DLD1 (cell line): ENCODE data around the gene GYS1.
"Not testable (repeated sequence)": the region's sequence is repeated elsewhere in the genome, so short reads cannot be mapped to it uniquely, and the experiment has no call there.

Experiments
- in situ Hi-C: cut with HindIII; loops from 2 replicates; pipeline ENCODE4 v1.10.0; 2017; ENCODE audit warnings: low sequenced_read_pairs

GYS1 gene

DNA sequence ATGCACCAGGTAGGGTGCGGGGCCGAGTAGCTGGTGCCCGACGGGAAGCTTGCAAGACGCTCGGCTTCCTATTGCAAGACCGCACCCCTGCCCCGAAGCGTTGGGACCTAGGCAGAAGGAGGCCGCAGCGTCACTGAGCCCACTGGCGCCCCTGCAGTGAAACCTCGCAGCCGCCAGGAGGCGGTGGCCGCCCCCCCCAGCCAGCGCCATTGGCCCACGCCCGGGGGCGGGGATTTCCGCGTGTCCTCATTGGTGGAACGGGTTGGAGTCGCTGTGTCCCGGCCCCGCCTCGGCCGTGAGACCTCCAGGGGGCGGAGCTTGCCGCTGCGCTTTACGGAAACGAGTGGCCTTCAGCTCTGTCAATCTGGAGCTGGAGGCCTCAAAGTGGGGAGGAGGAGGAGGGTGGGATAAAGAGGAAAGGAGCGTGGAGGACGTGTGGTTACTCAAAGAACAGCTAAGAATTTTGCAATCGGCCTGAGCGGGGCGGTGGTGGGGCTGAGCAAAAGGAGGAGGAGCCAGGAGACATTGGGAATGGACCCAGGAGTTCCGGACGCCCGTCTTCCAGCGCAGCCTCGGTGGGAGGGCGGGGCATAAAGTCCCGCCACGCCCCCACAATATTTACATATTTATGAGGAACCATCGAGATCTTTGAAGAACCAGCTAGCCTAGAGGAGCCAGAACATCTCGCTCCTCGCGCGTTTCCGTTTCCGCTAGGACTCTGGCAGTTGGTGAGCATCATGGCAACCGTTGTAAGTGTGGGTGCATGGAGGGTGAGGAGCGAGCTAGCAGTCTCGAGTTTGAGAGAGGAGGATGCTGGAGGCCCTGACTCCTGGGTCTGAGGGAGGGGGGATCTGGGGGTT is at the start of gene GYS1, which contains the start of gene RUVBL2:
Gene GYS1 (minus strand): TSS at position 135 of the 860 bp plus-strand sequence. CDS start 197 bp downstream, outside the sequence.
Gene RUVBL2 (plus strand): TSS at position 713 of the 860 bp plus-strand sequence. CDS start 25 bp downstream, at position 738.
- in situ Hi-C loops: no loop called here

GRCh38 chr19:49042666-49043065 is 49.6 kb upstream of the GYS1 start:
- in situ Hi-C loops: not testable (repeated sequence)

- in situ Hi-C loops: no loop called here
These were observed 49.1 kb upstream of the GYS1 start for GRCh38 chr19:49042177-49042576.

GRCh38 chr19:49039736-49040135 is 46.6 kb upstream of the GYS1 start:
- in situ Hi-C loops: not testable (repeated sequence)

DNA sequence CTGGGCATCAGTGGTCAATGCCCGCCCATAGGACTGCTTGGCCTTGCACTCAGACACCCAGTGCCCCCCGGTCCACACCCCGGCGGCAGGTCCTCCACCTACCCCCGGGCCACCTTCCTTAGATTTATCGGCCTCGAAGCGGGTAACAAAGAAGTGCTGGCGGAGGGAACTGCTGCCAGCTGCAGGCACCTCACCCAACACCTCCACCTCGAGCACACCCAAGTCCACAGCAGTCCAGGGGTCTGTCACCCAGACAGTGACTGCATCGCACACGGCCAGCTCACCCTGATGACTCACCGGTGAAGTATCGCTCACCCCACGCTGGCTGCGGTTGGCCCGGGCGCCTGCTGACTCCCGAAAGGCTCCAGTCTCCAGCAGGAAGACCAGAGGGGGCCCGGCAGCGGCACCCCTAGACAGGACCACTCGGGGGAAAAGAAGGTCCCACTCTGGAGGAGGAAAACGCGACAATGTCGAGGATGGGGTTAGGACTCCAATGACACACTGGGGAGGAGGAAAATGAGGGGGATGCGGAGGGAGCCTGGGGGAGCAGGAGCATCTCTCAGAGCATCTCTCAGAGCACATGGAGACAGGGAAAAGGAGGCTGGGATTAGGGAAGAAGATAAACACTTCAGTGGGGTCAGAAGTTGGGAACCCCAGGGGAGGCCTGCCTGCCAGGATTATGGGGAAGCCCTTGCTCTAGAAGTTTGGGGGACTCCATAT is 45.6 kb upstream of the GYS1 start:
- in situ Hi-C loops: not testable (repeated sequence)

DNA sequence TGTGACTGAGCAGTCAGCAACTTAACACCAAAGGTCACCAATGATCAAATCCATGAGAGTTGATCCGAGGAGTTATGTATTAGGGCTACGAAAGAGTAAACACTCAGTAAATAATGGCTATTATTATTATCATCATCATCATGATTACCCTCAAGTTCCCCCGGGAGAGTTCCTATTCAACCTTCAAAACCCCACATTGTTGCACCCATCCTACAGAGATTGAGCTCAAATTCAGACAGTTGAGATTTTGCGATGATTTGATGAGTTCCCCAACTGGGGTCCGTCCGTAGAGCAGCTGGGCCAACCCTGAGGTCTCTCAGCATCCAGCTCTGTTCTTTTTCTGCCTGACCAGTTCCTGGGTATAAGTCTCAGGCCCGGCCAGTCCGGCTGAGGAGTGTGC is 45.0 kb upstream of the GYS1 start:
- in situ Hi-C loops: not testable (repeated sequence)

GRCh38 chr19:49036815-49037214 is 43.7 kb upstream of the GYS1 start, which contains the start of gene CGB1:
CGB1 (minus strand) TSS chr19:49036895; CDS start chr19:49036711, 184 bp downstream.
- in situ Hi-C loops: not testable (repeated sequence)

DNA sequence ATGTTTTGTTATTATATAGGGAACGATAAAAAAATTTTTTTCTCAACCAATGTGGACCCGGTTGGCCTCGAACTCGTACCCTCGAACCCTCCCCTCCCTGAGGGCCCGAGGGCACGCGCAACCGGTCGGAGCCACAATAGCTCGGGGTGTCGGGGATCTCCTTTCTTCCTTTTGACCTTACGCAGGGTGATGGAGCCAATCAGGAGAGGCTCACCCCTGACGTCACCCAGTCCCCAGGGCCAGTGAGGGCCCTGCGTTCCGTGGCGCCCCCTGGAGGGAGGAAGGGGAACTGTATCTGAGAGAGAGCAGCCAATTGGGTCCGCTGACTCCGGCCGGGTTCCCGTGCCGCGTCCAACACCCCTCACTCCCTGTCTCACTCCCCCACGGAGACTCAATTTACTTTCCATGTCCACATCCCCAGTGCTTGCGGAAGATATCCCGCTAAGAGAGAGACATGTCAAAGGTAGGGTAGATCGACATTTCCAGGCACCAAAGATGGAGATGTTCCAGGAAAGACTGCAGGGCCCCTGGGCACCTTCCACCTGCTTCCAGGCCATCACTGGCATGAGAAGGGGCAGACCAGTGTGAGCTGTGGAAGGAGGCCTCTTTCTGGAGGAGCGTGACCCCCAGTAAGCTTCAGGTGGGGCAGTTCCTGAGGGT is 38.7 kb upstream of the GYS1 start, which contains the start of gene CGB2:
Gene CGB2 (plus strand): TSS at position 249 of the 660 bp plus-strand sequence. CDS start 206 bp downstream, at position 455.
- in situ Hi-C loops: not testable (repeated sequence)

DNA sequence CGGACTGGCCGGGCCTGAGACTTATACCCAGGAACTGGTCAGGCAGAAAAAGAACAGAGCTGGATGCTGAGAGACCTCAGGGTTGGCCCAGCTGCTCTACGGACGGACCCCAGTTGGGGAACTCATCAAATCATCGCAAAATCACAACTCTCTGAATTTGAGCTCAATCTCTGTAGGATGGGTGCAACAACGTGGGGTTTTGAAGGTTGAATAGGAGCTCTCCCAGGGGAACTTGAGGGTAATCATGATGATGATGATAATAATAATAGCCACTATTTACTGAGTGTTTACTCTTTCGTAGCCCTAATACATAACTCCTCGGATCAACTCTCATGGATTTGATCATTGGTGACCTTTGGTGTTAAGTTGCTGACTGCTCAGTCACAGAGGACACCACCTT is 37.2 kb upstream of the GYS1 start:
- in situ Hi-C loops: not testable (repeated sequence)

DNA sequence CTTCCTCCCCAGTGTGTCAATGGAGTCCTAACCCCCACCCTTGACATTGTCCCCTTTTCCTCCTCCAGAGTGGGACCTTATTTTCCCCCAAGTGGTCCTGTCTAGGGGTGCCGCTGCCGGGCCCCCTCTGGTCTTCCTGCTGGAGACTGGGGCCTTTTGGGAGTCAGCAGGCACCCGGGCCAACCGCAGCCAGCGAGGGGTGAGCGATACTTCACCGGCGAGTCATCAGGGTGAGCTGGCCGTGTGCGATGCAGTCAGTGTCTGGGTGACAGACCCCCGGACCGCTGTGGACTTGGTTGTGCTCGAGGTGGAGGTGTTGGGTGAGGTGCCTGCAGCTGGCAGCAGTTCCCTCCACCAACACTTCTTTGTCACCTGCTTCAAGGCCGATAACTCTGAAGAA is 36.6 kb upstream of the GYS1 start:
- in situ Hi-C loops: not testable (repeated sequence)

DNA sequence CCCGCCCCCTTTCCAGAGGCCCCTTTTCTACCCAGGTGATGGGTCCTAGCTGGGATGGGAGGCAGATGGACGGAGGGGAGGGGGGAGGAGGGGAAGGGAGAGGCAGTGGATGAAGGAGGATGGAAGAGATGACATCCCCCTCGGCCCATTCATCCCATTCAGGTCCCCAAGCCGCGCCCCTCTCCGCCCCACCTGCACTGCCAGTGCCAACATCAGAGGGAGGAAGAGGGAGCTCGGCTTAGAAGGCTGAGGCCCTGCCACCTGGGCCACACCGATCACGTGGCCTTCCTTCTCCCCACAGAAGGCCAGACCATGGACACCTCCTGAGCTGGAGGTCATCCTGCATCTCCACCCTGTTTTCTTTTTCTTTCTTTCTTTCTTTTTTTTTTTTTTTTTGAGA is 35.6 kb upstream of the GYS1 start:
- in situ Hi-C loops: not testable (repeated sequence)

DNA sequence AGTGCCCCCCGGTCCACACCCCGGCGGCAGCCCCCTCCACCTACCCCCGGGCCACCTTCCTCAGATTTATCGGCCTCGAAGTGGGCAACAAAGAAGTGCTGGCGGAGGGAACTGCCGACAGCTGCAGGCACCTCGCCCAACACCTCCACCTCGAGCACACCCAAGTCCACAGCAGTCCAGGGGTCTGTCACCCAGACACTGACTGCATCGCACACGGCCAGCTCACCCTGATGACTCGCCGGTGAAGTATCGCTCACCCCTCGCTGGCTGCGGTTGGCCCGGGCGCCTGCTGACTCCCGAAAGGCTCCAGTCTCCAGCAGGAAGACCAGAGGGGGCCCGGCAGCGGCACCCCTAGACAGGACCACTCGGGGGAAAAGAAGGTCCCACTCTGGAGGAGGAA is 32.5 kb upstream of the GYS1 start:
- in situ Hi-C loops: not testable (repeated sequence)

DNA sequence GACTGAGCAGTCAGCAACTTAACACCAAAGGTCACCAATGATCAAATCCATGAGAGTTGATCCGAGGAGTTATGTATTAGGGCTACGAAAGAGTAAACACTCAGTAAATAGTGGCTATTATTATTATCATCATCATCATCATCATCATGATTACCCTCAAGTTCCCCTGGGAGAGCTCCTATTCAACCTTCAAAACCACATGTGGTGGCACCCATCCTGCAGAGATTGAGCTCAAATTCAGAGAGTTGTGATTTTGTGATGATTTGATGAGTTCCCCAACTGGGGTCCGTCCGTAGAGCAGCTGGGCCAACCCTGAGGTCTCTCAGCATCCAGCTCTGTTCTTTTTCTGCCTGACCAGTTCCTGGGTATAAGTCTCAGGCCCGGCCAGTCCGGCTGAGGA is 32.0 kb upstream of the GYS1 start:
- in situ Hi-C loops: not testable (repeated sequence)

GRCh38 chr19:49024233-49024632 is 31.1 kb upstream of the GYS1 start, which contains the start of gene CGB3:
CGB3 (minus strand) TSS chr19:49024333; CDS start chr19:49023971, 362 bp downstream.
- in situ Hi-C loops: not testable (repeated sequence)

DNA sequence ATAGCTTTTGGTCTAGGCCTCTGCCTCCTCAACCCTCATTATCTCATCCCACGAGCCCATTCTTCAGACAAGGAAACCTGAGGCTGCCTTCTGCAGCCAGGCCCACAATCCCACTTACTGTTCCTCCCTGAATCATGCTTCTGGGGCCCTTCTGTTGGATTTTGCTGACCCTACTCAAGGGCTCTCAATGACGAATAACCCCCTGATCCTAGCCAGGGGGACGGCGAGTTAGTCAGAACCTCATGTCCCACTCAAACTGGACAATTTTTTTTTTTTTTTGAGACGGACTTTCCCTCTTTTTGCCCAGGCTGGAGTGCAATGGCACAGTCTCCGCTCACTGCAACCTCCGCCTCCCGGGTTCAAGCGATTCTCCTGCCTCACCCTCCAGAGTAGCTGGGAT is 29.0 kb upstream of the GYS1 start:
- in situ Hi-C loops: no loop called here

GRCh38 chr19:49020931-49021895 is 28.1 kb upstream of the GYS1 start:
- in situ Hi-C loops: no loop called here

- in situ Hi-C loops: no loop called here
These were observed 27.2 kb upstream of the GYS1 start for GRCh38 chr19:49020342-49020741.

- in situ Hi-C loops: no loop called here
These were observed 26.3 kb upstream of the GYS1 start for GRCh38 chr19:49019242-49019932.
